RWPE2 (cell line): ENCODE measurements around the gene IFITM10.

Source experiments
- ATAC-seq: fragments of 200-7000 bp; cut with Tn5 transposase; 3 replicates; pipeline ENCODE4 v1.9.1; 2021; ENCODE audit warnings: low read depth
- DNase-seq: peaks from one replicate; pipeline ENCODE4 v3.0.0-alpha.2; 2020; ENCODE audit warnings: low spot score
- H3K27ac ChIP-seq: fragments of 450-650 bp; 2 replicates; pipeline ENCODE4 v1.5.1; 2017; ENCODE audit warnings: mild to moderate bottlenecking; ENCODE audit not compliant: poor library complexity, severe bottlenecking
- H3K27me3 ChIP-seq: fragments of 250-450 bp; sonication (Bioruptor Pico); 2 replicates; pipeline ENCODE4 v1.5.1; 2021; ENCODE audit warnings: mild to moderate bottlenecking, moderate library complexity; ENCODE audit not compliant: insufficient read depth, poor library complexity, severe bottlenecking
- H3K36me3 ChIP-seq: fragments of 250-450 bp; sonication (Bioruptor Pico); 2 replicates; pipeline ENCODE4 v1.5.1; 2020; ENCODE audit warnings: low read depth, mild to moderate bottlenecking, moderate library complexity
- H3K4me1 ChIP-seq: fragments of 250-450 bp; sonication (Bioruptor Pico); 2 replicates; pipeline ENCODE4 v1.5.1; 2021; ENCODE audit warnings: mild to moderate bottlenecking, moderate library complexity; ENCODE audit not compliant: insufficient read depth, poor library complexity, severe bottlenecking
- H3K4me3 ChIP-seq: fragments of 250-450 bp; sonication (Bioruptor Pico); 2 replicates; pipeline ENCODE4 v1.5.1; 2021; ENCODE audit warnings: mild to moderate bottlenecking, moderate library complexity; ENCODE audit not compliant: severe bottlenecking
- H3K9me3 ChIP-seq: fragments of 250-450 bp; sonication (Bioruptor Pico); 2 replicates; pipeline ENCODE4 v1.5.1; 2021; ENCODE audit warnings: mild to moderate bottlenecking, moderate library complexity; ENCODE audit not compliant: severe bottlenecking
- CTCF ChIP-seq: fragments of 450-650 bp; IDR thresholded peaks from one replicate; pipeline ENCODE4 v1.5.1; 2017; ENCODE audit warnings: mild to moderate bottlenecking, moderate library complexity; ENCODE audit not compliant: poor library complexity, severe bottlenecking

The IFITM10 gene

GRCh38 chr11:1729692-1730011 lies 20.7 kb downstream of the IFITM10 start:
- no peaks in the 10 kb centered on the region for H3K27me3 ChIP-seq

GRCh38 chr11:1728931-1729691 lies 21.3 kb downstream of the IFITM10 start:
- no peaks in the 10 kb centered on the region for H3K27me3 ChIP-seq
- H3K4me3 ChIP-seq = no peak overlapping the region
- H3K36me3 ChIP-seq = no peaks in the 10 kb centered on the region
- no peak for ATAC-seq
- H3K27ac ChIP-seq = no peak overlapping the region
- no peak for DNase-seq
- TF ChIP-seq CTCF = no peak
- H3K9me3 ChIP-seq = no peaks in the 10 kb centered on the region
- no peaks in the 10 kb centered on the region for H3K4me1 ChIP-seq

More at GRCh38 chr11:1729692-1730011, 20.7 kb downstream of the IFITM10 start:
- no peaks in the 10 kb centered on the region for H3K36me3 ChIP-seq
- ATAC-seq (no peak), DNase-seq (no peak)
- H3K9me3 ChIP-seq = no peaks in the 10 kb centered on the region
- no peaks in the 10 kb centered on the region for H3K4me1 ChIP-seq
- H3K4me3 ChIP-seq = no peak overlapping the region
- no peak overlapping the region for H3K27ac ChIP-seq
- no peak for TF ChIP-seq CTCF

DNA sequence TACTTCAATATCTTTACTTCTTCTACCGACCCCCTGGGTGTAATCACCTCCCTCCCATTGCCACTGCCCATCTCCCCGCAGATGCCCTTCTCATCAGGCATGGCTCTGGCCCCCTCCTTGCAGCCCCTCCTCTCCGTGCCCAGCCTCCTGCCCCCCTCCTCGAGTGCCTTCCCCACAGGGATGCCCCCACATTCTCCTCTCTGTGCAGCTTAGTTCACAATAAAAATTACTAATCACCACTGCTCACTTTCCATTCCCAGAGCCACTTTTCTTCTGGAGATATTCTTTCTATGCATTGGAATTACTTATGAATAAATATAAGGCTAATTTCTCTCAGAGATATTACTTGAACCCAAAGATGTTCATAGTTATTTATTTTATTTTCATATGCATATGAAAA lies 22.1 kb downstream of the IFITM10 start:
- no peak for TF ChIP-seq CTCF
- Histone ChIP-seq H3K27ac (no peak overlapping the region), H3K9me3 (no peaks in the 10 kb centered on the region), H3K27me3 (no peaks in the 10 kb centered on the region), H3K4me1 (no peaks in the 10 kb centered on the region), H3K4me3 (no peak overlapping the region), H3K36me3 (no peaks in the 10 kb centered on the region)
- no peak for DNase-seq
- ATAC-seq = no peak

GRCh38 chr11:1727861-1728260 lies 22.5 kb downstream of the IFITM10 start:
- TF ChIP-seq CTCF = no peak
- no peak overlapping the region for H3K4me3 ChIP-seq
- no peaks in the 10 kb centered on the region for H3K4me1 ChIP-seq
- no peak for ATAC-seq
- H3K27ac ChIP-seq = no peak overlapping the region
- no peak for DNase-seq
- no peaks in the 10 kb centered on the region for H3K36me3 ChIP-seq
- no peaks in the 10 kb centered on the region for H3K27me3 ChIP-seq
- H3K9me3 ChIP-seq = no peaks in the 10 kb centered on the region

DNA sequence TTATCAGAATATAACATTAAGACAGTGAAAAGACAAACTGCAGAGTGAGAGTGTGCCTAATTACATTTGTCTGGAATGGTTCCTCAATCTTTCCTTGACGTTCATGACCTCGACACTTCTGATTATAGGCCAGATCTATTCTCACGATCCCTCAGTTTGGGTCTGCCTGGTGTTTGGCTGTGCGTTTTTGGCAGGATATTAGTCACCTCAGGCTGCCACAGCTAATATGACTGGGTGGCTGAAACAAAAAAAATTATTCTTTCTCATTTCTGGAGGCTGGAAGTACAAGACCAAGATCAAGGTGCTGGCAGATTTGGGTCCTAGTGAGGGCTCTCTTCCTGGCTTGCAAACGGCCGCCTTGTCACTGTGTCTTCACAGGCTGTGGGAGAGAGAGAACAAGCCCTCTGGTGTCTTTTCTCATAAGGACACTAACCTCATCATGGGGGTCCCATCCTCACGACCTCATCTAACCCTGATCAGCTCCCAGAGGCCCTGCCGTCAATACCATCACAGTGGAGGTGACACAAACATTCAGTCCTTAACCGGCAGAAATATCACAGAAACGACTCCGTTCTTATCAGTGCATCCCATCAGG lies 23.2 kb downstream of the IFITM10 start:
- no peak for DNase-seq
- Histone ChIP-seq H3K9me3 (no peaks in the 10 kb centered on the region), H3K4me1 (no peaks in the 10 kb centered on the region), H3K4me3 (no peak overlapping the region), H3K27ac (no peak overlapping the region), H3K36me3 (no peaks in the 10 kb centered on the region), H3K27me3 (no peaks in the 10 kb centered on the region)
- no peak for ATAC-seq
- no peak for TF ChIP-seq CTCF
